ENCODE measurements around the gene SPINK8. TPM values are rescaled to one million over a fixed set of nuclear protein-coding genes. Genes with fewer than 3 reads are reported as not detected.

Gene SPINK8
- total and polyA plus RNA-seq, 4 donors: not detected

- H3K9ac ChIP-seq (ENCODE audit: low read depth in 1 of 2, low read length in 2 of 2): no peak overlapping the region
- TF ChIP-seq SP1 (IDR thresholded peaks at IDR 0.05) (no peak), MAX (IDR thresholded peaks at IDR 0.05) (no peak), EGR1 (IDR thresholded peaks at IDR 0.05; ENCODE audit: low read depth in 2 of 2) (no peak), FOXA1 (IDR thresholded peaks at IDR 0.05) (no peak), ZBTB33 (IDR thresholded peaks at IDR 0.05) (no peak), YY1 (IDR thresholded peaks at IDR 0.05) (no peak), HNF4A (conservative IDR thresholded peaks at IDR 0.05) (no peak), JUND (IDR thresholded peaks at IDR 0.05) (no peak), TAF1 (conservative IDR thresholded peaks at IDR 0.05) (no peak)
- no peaks in the 10 kb centered on the region for H3K27me3 ChIP-seq (ENCODE audit: control insufficient read depth in 4 of 4, insufficient read depth in 4 of 4, low read length in 3 of 4)
- no peak overlapping the region for H3K4me3 ChIP-seq (ENCODE audit: low read depth in 1 of 3, low read length in 3 of 3)
- H3K27ac ChIP-seq (ENCODE audit: low read depth in 1 of 2, low read length in 2 of 2): no peak overlapping the region
- no peak for DNase-seq (ENCODE audit: low spot score)
- no peaks in the 10 kb centered on the region for H3K36me3 ChIP-seq (ENCODE audit: control insufficient read depth in 4 of 4, insufficient read depth in 3 of 4, low read depth in 1 of 4, low read length in 3 of 4)
- H3K9me3 ChIP-seq (ENCODE audit: control insufficient read depth in 4 of 4, low read length in 3 of 4): no peaks in the 10 kb centered on the region
- WGBS: 76% methylated on average over 4 of the region's 4 CpGs
- H3K4me1 ChIP-seq (ENCODE audit: control insufficient read depth in 4 of 4, insufficient read depth in 4 of 4, low read length in 3 of 4): no peaks in the 10 kb centered on the region
Measured at GRCh38 chr3:48278884-48279559, 54.4 kb downstream of the SPINK8 start.

DNA sequence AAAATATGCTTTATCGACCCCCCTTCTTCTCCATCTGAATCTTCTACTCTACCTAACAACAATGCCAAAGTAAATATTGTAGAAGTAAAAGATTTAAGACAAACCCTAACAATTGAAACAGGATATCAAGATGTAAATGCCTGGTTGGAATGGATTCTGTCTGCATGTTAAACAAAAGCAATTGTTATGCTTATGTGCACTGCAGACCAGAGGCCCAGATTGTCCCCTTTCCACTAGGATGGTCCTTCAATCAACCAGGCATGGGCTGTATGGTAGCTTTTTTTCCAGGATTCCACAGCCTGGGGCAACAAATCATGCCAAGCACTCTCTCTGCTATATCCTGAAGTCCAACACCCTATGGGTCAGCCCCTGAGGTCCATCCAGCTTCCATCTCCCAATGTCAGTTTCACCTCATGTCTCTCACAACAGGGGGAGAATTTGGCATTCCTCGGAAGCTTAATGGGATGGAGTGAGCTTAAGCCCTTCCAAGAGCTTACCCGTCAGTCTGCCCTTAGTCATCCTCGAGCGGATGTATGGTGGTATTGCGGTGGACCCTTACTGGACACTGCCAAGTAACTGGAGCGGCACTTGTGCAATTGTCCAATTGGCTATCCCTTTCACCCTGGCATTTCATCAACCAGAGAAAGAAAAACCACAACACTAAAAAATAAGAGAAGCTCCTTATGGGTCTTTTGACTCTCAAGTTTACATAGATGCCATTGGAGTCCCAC lies 56.4 kb downstream of the SPINK8 start:
- no peak overlapping the region for H3K9ac ChIP-seq (ENCODE audit: low read depth in 1 of 2, low read length in 2 of 2)
- no peaks in the 10 kb centered on the region for H3K27me3 ChIP-seq (ENCODE audit: control insufficient read depth in 4 of 4, insufficient read depth in 4 of 4, low read length in 3 of 4)
- H3K9me3 ChIP-seq (ENCODE audit: control insufficient read depth in 4 of 4, low read length in 3 of 4): no peaks in the 10 kb centered on the region
- no peaks in the 10 kb centered on the region for H3K36me3 ChIP-seq (ENCODE audit: control insufficient read depth in 4 of 4, insufficient read depth in 3 of 4, low read depth in 1 of 4, low read length in 3 of 4)
- no peak for TF ChIP-seq GABPA (IDR thresholded peaks at IDR 0.05 in 1 of 2, conservative IDR thresholded peaks at IDR 0.05 in 1 of 2)
- TF ChIP-seq HNF4G (IDR thresholded peaks at IDR 0.05): no peak
- TF ChIP-seq FOXA2 (IDR thresholded peaks at IDR 0.05): no peak
- no peaks in the 10 kb centered on the region for H3K4me1 ChIP-seq (ENCODE audit: control insufficient read depth in 4 of 4, insufficient read depth in 4 of 4, low read length in 3 of 4)
- DNase-seq (ENCODE audit: low spot score): no peak
- no peak overlapping the region for H3K4me3 ChIP-seq (ENCODE audit: low read depth in 1 of 3, low read length in 3 of 3)
- H3K27ac ChIP-seq (ENCODE audit: low read depth in 1 of 2, low read length in 2 of 2): no peak overlapping the region
- WGBS: 92% methylated on average over 7 of the region's 7 CpGs

GRCh38 chr3:48275287-48276027 lies 58.0 kb downstream of the SPINK8 start:
- Histone ChIP-seq H3K4me3 (ENCODE audit: low read depth in 1 of 3, low read length in 3 of 3) (no peak overlapping the region), H3K36me3 (ENCODE audit: control insufficient read depth in 4 of 4, insufficient read depth in 3 of 4, low read depth in 1 of 4, low read length in 3 of 4) (no peaks in the 10 kb centered on the region), H3K27me3 (ENCODE audit: control insufficient read depth in 4 of 4, insufficient read depth in 4 of 4, low read length in 3 of 4) (no peaks in the 10 kb centered on the region), H3K9ac (ENCODE audit: low read depth in 1 of 2, low read length in 2 of 2) (no peak overlapping the region), H3K9me3 (ENCODE audit: control insufficient read depth in 4 of 4, low read length in 3 of 4) (no peaks in the 10 kb centered on the region), H3K4me1 (ENCODE audit: control insufficient read depth in 4 of 4, insufficient read depth in 4 of 4, low read length in 3 of 4) (no peaks in the 10 kb centered on the region), H3K27ac (ENCODE audit: low read depth in 1 of 2, low read length in 2 of 2) (no peak overlapping the region)
- DNase-seq (ENCODE audit: low spot score): no peak
- TF ChIP-seq ATF3 (IDR thresholded peaks at IDR 0.05) (no peak), YY1 (IDR thresholded peaks at IDR 0.05) (no peak), FOXA2 (IDR thresholded peaks at IDR 0.05) (no peak), HNF4G (IDR thresholded peaks at IDR 0.05) (no peak)
- WGBS: 66% methylated on average over 8 of the region's 8 CpGs

All from liver (tissue), 9 donors.